ENCODE results near the gene DENND1A. TPM values are rescaled to one million over a fixed set of nuclear protein-coding genes. Genes with fewer than 3 reads are reported as not detected.

Gene DENND1A
- polyA plus RNA-seq, 3 donors, result 18.8 to 23.1 (median 20.9) TPM

GRCh38 chr9:123776708-123777537 is 153.0 kb downstream of the DENND1A start:
- DNase-seq (ENCODE audit: low read depth in 3 of 3, low spot score in 2 of 3), result no peak

GRCh38 chr9:123775289-123776284 is 154.3 kb downstream of the DENND1A start:
- no peak for DNase-seq (ENCODE audit: low read depth in 3 of 3, low spot score in 2 of 3)

GRCh38 chr9:123773783-123774182 is 156.1 kb downstream of the DENND1A start:
- DNase-seq (ENCODE audit: low read depth in 3 of 3, low spot score in 2 of 3), result no peak

GRCh38 chr9:123772967-123773366 is 157.0 kb downstream of the DENND1A start:
- DNase-seq (ENCODE audit: low read depth in 3 of 3, low spot score in 2 of 3), result no peak

GRCh38 chr9:123772374-123772773 is 157.6 kb downstream of the DENND1A start:
- no peak for DNase-seq (ENCODE audit: low read depth in 3 of 3, low spot score in 2 of 3)

GRCh38 chr9:123771690-123772089 is 158.2 kb downstream of the DENND1A start:
- DNase-seq (ENCODE audit: low read depth in 3 of 3, low spot score in 2 of 3), result no peak

GRCh38 chr9:123769719-123770118 is 160.2 kb downstream of the DENND1A start:
- no peak for DNase-seq (ENCODE audit: low read depth in 3 of 3, low spot score in 2 of 3)

GRCh38 chr9:123763910-123764588 is 165.9 kb downstream of the DENND1A start:
- no peak for DNase-seq (ENCODE audit: low read depth in 3 of 3, low spot score in 2 of 3)

GRCh38 chr9:123761905-123762605 is 167.9 kb downstream of the DENND1A start:
- no peak for DNase-seq (ENCODE audit: low read depth in 3 of 3, low spot score in 2 of 3)

- no peak for DNase-seq (ENCODE audit: low read depth in 3 of 3, low spot score in 2 of 3)
Observed at GRCh38 chr9:123757960-123758359, 172.0 kb downstream of the DENND1A start.

GRCh38 chr9:123757547-123757946 is 172.4 kb downstream of the DENND1A start:
- no peak for DNase-seq (ENCODE audit: low read depth in 3 of 3, low spot score in 2 of 3)

- DNase-seq (ENCODE audit: low read depth in 3 of 3, low spot score in 2 of 3), result no peak
Observed at GRCh38 chr9:123756484-123757106, 173.3 kb downstream of the DENND1A start.

- no peak for DNase-seq (ENCODE audit: low read depth in 3 of 3, low spot score in 2 of 3)
Observed at GRCh38 chr9:123753669-123754258, 176.2 kb downstream of the DENND1A start.

- DNase-seq (ENCODE audit: low read depth in 3 of 3, low spot score in 2 of 3), result no peak
Observed at GRCh38 chr9:123753016-123753415, 176.9 kb downstream of the DENND1A start.

GRCh38 chr9:123749580-123750202 is 180.2 kb downstream of the DENND1A start:
- DNase-seq (ENCODE audit: low read depth in 3 of 3, low spot score in 2 of 3), result peak in 1 of 3 donors; percentile 31

GRCh38 chr9:123746765-123747164 is 183.2 kb downstream of the DENND1A start:
- DNase-seq (ENCODE audit: low read depth in 3 of 3, low spot score in 2 of 3), result no peak

GRCh38 chr9:123745933-123746332 is 184.0 kb downstream of the DENND1A start:
- DNase-seq (ENCODE audit: low read depth in 3 of 3, low spot score in 2 of 3), result no peak

- DNase-seq (ENCODE audit: low read depth in 3 of 3, low spot score in 2 of 3), result no peak
Observed at GRCh38 chr9:123745451-123745850, 184.5 kb downstream of the DENND1A start.

GRCh38 chr9:123743737-123744136 is 186.2 kb downstream of the DENND1A start:
- no peak for DNase-seq (ENCODE audit: low read depth in 3 of 3, low spot score in 2 of 3)

Data from right renal cortex interstitium (tissue), 3 donors.